ENCODE data around the gene TRAPPC6A.

The TRAPPC6A gene

DNA sequence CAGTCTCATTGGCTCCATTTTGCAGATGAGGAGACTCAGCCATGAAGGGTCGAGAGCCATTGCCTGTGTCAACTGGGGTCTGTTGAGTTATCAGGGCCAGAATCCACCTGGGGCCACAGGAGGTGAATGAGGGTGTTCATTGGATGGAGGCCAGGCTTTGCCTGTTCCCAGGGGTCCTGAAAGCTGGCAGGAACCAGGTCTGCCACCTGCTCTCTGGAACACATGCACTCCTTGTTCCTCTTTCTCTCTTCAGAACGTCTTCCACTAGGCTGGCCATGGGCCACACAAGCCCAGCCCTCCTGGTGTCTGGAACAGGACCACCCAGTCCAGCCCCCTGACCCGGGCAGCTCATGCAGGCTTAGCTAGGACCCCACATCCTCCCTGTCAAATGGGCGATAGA, 63.9 kb downstream of the TRAPPC6A start:
- Histone ChIP-seq H3K4me2 (ENCODE audit: low read length) (no peak overlapping the region), H3K4me1 (ENCODE audit: control insufficient read depth, low read length) (peaks cover 72% of the 10 kb centered on the region), H3K27me3 (ENCODE audit: control insufficient read depth, low read length) (no peaks in the 10 kb centered on the region), H3K4me3 (ENCODE audit: low read length) (no peak overlapping the region), H3K36me3 (ENCODE audit: control insufficient read depth, low read length) (0 out of 2 replicates have a peak, but pooled peaks cover 3% of the 10 kb centered on the region), H3F3A (ENCODE audit: control insufficient read depth, insufficient read depth) (no peaks in the 10 kb centered on the region), H3K27ac (ENCODE audit: low read depth, low read length) (no peak overlapping the region), H3K79me2 (ENCODE audit: control insufficient read depth, low read length) (peaks cover 97% of the 10 kb centered on the region), H3K9me2 (replicated peaks; ENCODE audit: control insufficient read depth, low read length) (no peaks in the 10 kb centered on the region), H4K20me1 (ENCODE audit: control insufficient read depth, insufficient read depth, low read depth, low read length) (peaks cover 26% of the 10 kb centered on the region), H3K9me3 (ENCODE audit: control insufficient read depth, insufficient read depth, low read length) (no peaks in the 10 kb centered on the region)
- TF ChIP-seq EZH2phosphoT487 (IDR thresholded peaks at IDR 0.05; ENCODE audit: borderline replicate concordance, low read length) (no peak), CTCF (IDR thresholded peaks at IDR 0.05; ENCODE audit: low read depth, low read length, poor library complexity, severe bottlenecking) (no peak)

DNA sequence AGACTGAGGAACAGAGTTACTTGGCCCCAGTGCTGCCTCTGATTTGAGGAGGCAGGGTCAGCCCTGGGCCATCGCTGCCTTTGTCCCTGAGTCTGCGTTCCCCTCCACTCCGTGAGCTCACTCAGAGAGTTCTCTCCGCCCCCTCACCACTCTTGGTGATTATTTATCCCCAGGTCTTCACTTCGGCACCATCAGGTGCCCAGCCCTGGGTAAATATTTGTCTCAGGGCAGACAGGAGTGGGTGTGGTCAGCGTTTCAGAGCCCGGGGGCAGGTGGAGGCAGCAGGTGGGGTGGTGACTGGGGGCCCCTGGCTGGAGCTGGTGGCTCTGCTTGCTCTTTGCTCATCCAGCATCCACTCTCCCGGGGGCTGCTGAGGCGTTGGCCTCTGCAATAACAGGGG, 64.4 kb downstream of the TRAPPC6A start:
- Histone ChIP-seq H3K36me3 (ENCODE audit: control insufficient read depth, low read length) (0 out of 2 replicates have a peak, but pooled peaks cover 3% of the 10 kb centered on the region), H3F3A (ENCODE audit: control insufficient read depth, insufficient read depth) (no peaks in the 10 kb centered on the region), H3K79me2 (ENCODE audit: control insufficient read depth, low read length) (peaks cover 97% of the 10 kb centered on the region), H4K20me1 (ENCODE audit: control insufficient read depth, insufficient read depth, low read depth, low read length) (peaks cover 25% of the 10 kb centered on the region), H3K4me2 (ENCODE audit: low read length) (no peak overlapping the region), H3K27ac (ENCODE audit: low read depth, low read length) (no peak overlapping the region), H3K9me2 (replicated peaks; ENCODE audit: control insufficient read depth, low read length) (no peaks in the 10 kb centered on the region), H3K9me3 (ENCODE audit: control insufficient read depth, insufficient read depth, low read length) (no peaks in the 10 kb centered on the region), H3K27me3 (ENCODE audit: control insufficient read depth, low read length) (no peaks in the 10 kb centered on the region), H3K4me1 (ENCODE audit: control insufficient read depth, low read length) (peaks cover 67% of the 10 kb centered on the region), H3K4me3 (ENCODE audit: low read length) (no peak overlapping the region)
- TF ChIP-seq EZH2phosphoT487 (IDR thresholded peaks at IDR 0.05; ENCODE audit: borderline replicate concordance, low read length) (no peak), CTCF (IDR thresholded peaks at IDR 0.05; ENCODE audit: low read depth, low read length, poor library complexity, severe bottlenecking) (no peak)
